Measurements from ENCODE around the gene MYL6.

MYL6 gene

GRCh38 chr12:56165369-56165768 is 7.2 kb downstream of the MYL6 start:
- no peak for DNase-seq (ENCODE audit: low spot score in 2 of 2)
- no peak overlapping the region for H3K4me3 ChIP-seq
- H3K27me3 ChIP-seq (ENCODE audit: low read depth): no peaks in the 10 kb centered on the region
- H3K9me3 ChIP-seq: no peaks in the 10 kb centered on the region
- peaks cover 5% of the 10 kb centered on the region for H3K4me1 ChIP-seq
- in situ Hi-C loops (cut with MboI; ENCODE audit: low sequenced_read_pairs): no loop called here
- peaks cover 94% of the 10 kb centered on the region for H3K36me3 ChIP-seq (replicated peaks)

- in situ Hi-C loops (cut with MboI; ENCODE audit: low sequenced_read_pairs): no loop called here
Measured at GRCh38 chr12:56169229-56169759, 11.1 kb downstream of the MYL6 start.

GRCh38 chr12:56172839-56173238 is 14.7 kb downstream of the MYL6 start:
- no peaks in the 10 kb centered on the region for H3K9me3 ChIP-seq
- no peaks in the 10 kb centered on the region for H3K27me3 ChIP-seq (ENCODE audit: low read depth)
- H3K4me1 ChIP-seq: no peaks in the 10 kb centered on the region
- no peak overlapping the region for H3K4me3 ChIP-seq
- DNase-seq (ENCODE audit: low spot score in 2 of 2): no peak
- H3K36me3 ChIP-seq (replicated peaks): peaks cover 86% of the 10 kb centered on the region
- in situ Hi-C loops (cut with MboI; ENCODE audit: low sequenced_read_pairs): no loop called here

More at GRCh38 chr12:56169229-56169759, 11.1 kb downstream of the MYL6 start:
- no peak overlapping the region for H3K4me3 ChIP-seq
- H3K36me3 ChIP-seq (replicated peaks): peaks cover 92% of the 10 kb centered on the region
- no peak for DNase-seq (ENCODE audit: low spot score in 2 of 2)
- H3K9me3 ChIP-seq: no peaks in the 10 kb centered on the region
- H3K27me3 ChIP-seq (ENCODE audit: low read depth): no peaks in the 10 kb centered on the region
- H3K4me1 ChIP-seq: no peaks in the 10 kb centered on the region

- Histone ChIP-seq H3K9me3 (no peaks in the 10 kb centered on the region), H3K27me3 (ENCODE audit: low read depth) (no peaks in the 10 kb centered on the region), H3K36me3 (replicated peaks) (peaks cover 89% of the 10 kb centered on the region), H3K4me3 (no peak overlapping the region), H3K4me1 (no peaks in the 10 kb centered on the region)
- in situ Hi-C loops (cut with MboI; ENCODE audit: low sequenced_read_pairs): no loop called here
- no peak for DNase-seq (ENCODE audit: low spot score in 2 of 2)
Measured at GRCh38 chr12:56178347-56178746, 20.2 kb downstream of the MYL6 start.

- no peaks in the 10 kb centered on the region for H3K9me3 ChIP-seq
- no peak for DNase-seq (ENCODE audit: low spot score in 2 of 2)
- H3K36me3 ChIP-seq (replicated peaks): peaks cover 47% of the 10 kb centered on the region
- peaks cover 8% of the 10 kb centered on the region; the same call in 1 of the 2 replicates for H3K4me1 ChIP-seq
- no peaks in the 10 kb centered on the region for H3K27me3 ChIP-seq (ENCODE audit: low read depth)
- in situ Hi-C loops (cut with MboI; ENCODE audit: low sequenced_read_pairs): loop anchor here (5.0 kb wide), 1 partner anchor 70 kb away; the partner anchor contains the start of genes RPL41 and ZC3H10
- H3K4me3 ChIP-seq: no peak overlapping the region
Measured at GRCh38 chr12:56186957-56187356, 28.8 kb downstream of the MYL6 start.

GRCh38 chr12:56188131-56188777 is 30.1 kb downstream of the MYL6 start:
- H3K4me3 ChIP-seq: peak overlapping the region; percentile 59
- H3K9me3 ChIP-seq: no peaks in the 10 kb centered on the region
- peaks cover 34% of the 10 kb centered on the region for H3K36me3 ChIP-seq (replicated peaks)
- peak in 1 of 2 experiments; percentile 20 for DNase-seq (ENCODE audit: low spot score in 2 of 2)
- no peaks in the 10 kb centered on the region for H3K27me3 ChIP-seq (ENCODE audit: low read depth)
- H3K4me1 ChIP-seq: peaks cover 11% of the 10 kb centered on the region
- in situ Hi-C loops (cut with MboI; ENCODE audit: low sequenced_read_pairs): loop anchor here (5.0 kb wide), 1 partner anchor 71 kb away; the partner anchor contains the start of genes RPL41 and ZC3H10

- in situ Hi-C loops (cut with MboI; ENCODE audit: low sequenced_read_pairs): loop anchor here (5.0 kb wide), 1 partner anchor 71 kb away; the partner anchor contains the start of genes RPL41 and ZC3H10
- Histone ChIP-seq H3K4me3 (peak overlapping the region; percentile 59), H3K9me3 (no peaks in the 10 kb centered on the region), H3K27me3 (ENCODE audit: low read depth) (no peaks in the 10 kb centered on the region), H3K4me1 (peaks cover 11% of the 10 kb centered on the region), H3K36me3 (replicated peaks) (peaks cover 30% of the 10 kb centered on the region)
- DNase-seq (ENCODE audit: low spot score in 2 of 2): no peak
Measured at GRCh38 chr12:56188778-56189098, 30.6 kb downstream of the MYL6 start.

- no peaks in the 10 kb centered on the region for H3K9me3 ChIP-seq
- no peaks in the 10 kb centered on the region for H3K27me3 ChIP-seq (ENCODE audit: low read depth)
- in situ Hi-C loops (cut with MboI; ENCODE audit: low sequenced_read_pairs): loop anchor here (5.0 kb wide), 1 partner anchor 72 kb away; the partner anchor contains the start of genes RPL41 and ZC3H10
- peaks cover 24% of the 10 kb centered on the region for H3K36me3 ChIP-seq (replicated peaks)
- H3K4me3 ChIP-seq: peak within 1 kb of the TSS; percentile 59
- H3K4me1 ChIP-seq: peaks cover 11% of the 10 kb centered on the region
- DNase-seq (ENCODE audit: low spot score in 2 of 2): peak; percentile 85 to 94
Measured at GRCh38 chr12:56189099-56189917, 31.1 kb downstream of the MYL6 start, which contains the start of gene SMARCC2. SMARCC2 (minus strand) TSS chr12:56189483; CDS start chr12:56189461, 22 bp downstream.

- Histone ChIP-seq H3K9me3 (no peaks in the 10 kb centered on the region), H3K27me3 (ENCODE audit: low read depth) (no peaks in the 10 kb centered on the region), H3K36me3 (replicated peaks) (peaks cover 16% of the 10 kb centered on the region), H3K4me3 (peak overlapping the region; percentile 59), H3K4me1 (peaks cover 11% of the 10 kb centered on the region)
- in situ Hi-C loops (cut with MboI; ENCODE audit: low sequenced_read_pairs): loop anchor here (5.0 kb wide), 1 partner anchor 73 kb away; the partner anchor contains the start of genes RPL41 and ZC3H10
- peak; percentile 74 to 92 for DNase-seq (ENCODE audit: low spot score in 2 of 2)
Measured at GRCh38 chr12:56189918-56190694, 31.9 kb downstream of the MYL6 start.

GRCh38 chr12:56190695-56191155 is 32.6 kb downstream of the MYL6 start:
- Histone ChIP-seq H3K27me3 (ENCODE audit: low read depth) (no peaks in the 10 kb centered on the region), H3K36me3 (replicated peaks) (peaks cover 12% of the 10 kb centered on the region), H3K4me3 (peak overlapping the region; percentile 59), H3K4me1 (peaks cover 11% of the 10 kb centered on the region), H3K9me3 (no peaks in the 10 kb centered on the region)
- in situ Hi-C loops (cut with MboI; ENCODE audit: low sequenced_read_pairs): no loop called here
- no peak for DNase-seq (ENCODE audit: low spot score in 2 of 2)

- no peak overlapping the region for H3K4me3 ChIP-seq
- peaks cover 11% of the 10 kb centered on the region for H3K4me1 ChIP-seq
- no peaks in the 10 kb centered on the region for H3K9me3 ChIP-seq
- H3K27me3 ChIP-seq (ENCODE audit: low read depth): no peaks in the 10 kb centered on the region
- in situ Hi-C loops (cut with MboI; ENCODE audit: low sequenced_read_pairs): no loop called here
- no peak for DNase-seq (ENCODE audit: low spot score in 2 of 2)
- H3K36me3 ChIP-seq (replicated peaks): no peaks in the 10 kb centered on the region; the same call in 1 of the 2 replicates
Measured at GRCh38 chr12:56192582-56192981, 34.4 kb downstream of the MYL6 start.

- no peaks in the 10 kb centered on the region for H3K27me3 ChIP-seq (ENCODE audit: low read depth)
- in situ Hi-C loops (cut with MboI; ENCODE audit: low sequenced_read_pairs): no loop called here
- H3K4me3 ChIP-seq: no peak overlapping the region
- H3K9me3 ChIP-seq: no peaks in the 10 kb centered on the region
- peaks cover 7% of the 10 kb centered on the region for H3K4me1 ChIP-seq
- H3K36me3 ChIP-seq (replicated peaks): no peaks in the 10 kb centered on the region; the same call in 1 of the 2 replicates
- DNase-seq (ENCODE audit: low spot score in 2 of 2): peak; percentile 72 to 88
Measured at GRCh38 chr12:56193025-56193578, 34.9 kb downstream of the MYL6 start.

Measured in HAP-1 (cell line).